Measurements from ENCODE around the gene MRPL28. TPM values are rescaled to one million over a fixed set of nuclear protein-coding genes. Genes with fewer than 3 reads are reported as not detected.

The MRPL28 gene
- total RNA-seq: 202 and 239 TPM in 2 replicates

DNA sequence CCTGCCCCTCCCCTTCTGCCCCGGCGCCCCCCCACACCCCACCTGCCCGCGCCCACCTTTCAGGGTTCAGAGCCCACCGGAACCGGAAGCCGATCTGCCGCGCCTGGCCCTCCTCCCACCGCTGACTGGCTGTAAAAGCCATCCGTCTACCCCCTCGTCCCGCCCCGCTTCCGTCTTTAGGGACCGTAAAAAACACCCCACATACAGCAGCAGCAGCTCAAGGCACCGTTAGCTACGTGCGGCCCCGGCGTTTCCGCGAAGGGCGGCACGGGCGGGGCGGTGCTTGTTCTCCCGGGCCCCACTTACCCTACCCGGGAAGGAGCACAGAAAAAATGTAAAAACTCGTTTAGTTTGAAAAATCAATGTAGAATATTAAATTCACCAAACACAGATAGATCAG lies at the start of gene MRPL28:
TSS of gene MRPL28 (minus strand) at position 96 of the 400 bp plus-strand sequence. CDS start 320 bp downstream, outside the sequence.

GRCh38 chr16:401468-402348 lies 31.4 kb upstream of the MRPL28 start, which contains the start of gene DECR2:
Gene DECR2, plus strand, starts transcription at chr16:401885. Its CDS starts 79 bp downstream, at chr16:401964.

GRCh38 chr16:397135-397661 lies 26.9 kb upstream of the MRPL28 start, which contains the start of gene NME4:
Gene NME4, plus strand, starts transcription at chr16:397199. Its CDS starts 24 bp downstream, at chr16:397223.

DNA sequence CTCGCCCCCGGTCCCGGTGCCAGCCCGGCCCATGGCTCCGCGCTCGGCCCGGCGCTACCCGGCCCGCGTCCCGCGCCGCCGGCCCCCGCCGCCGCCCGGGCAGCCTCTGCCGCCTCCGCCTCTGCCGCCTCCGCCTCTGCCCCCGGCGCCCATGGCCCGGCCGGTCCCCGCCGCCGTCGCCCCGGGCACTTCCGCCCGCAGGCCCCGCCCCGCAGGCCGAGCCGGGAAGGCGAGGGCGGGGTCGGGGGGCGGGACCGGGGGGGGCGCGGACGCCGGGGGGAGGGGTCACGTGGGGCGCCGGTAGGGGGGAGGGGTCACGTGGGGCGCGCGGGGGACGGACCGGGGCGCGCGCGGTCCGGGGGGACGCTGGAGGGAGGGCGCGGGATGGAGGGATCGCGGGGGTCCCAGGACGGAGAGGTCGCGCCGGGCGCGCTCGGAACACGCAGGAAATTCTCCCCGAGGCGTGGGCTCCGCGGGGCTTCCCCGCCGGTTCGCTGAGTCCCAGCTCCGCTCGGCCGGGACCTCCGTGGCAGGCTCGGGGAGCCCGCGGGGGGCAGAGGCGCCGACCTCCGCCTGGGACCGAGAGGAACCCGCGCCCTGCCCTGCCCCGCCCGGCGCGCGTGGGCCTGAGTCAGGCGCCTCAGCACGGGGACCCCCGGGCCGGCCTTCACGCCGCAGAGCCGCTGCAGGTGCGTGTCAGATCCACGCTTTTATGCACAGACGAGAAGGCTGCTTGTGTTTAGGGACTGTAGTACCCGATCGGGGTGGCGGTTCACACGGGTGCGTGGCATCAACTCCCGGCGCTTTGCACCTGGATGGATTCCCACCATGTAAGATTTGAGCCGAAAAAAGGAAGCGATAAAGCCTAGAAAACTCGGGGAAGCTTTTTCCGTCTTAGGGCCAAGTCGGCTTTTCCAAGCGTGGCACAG lies 11.7 kb upstream of the MRPL28 start, which contains the start of gene PGAP6:
TSS of gene PGAP6 (minus strand) at position 190 of the 929 bp plus-strand sequence. CDS start at position 33, 157 bp downstream.

GRCh38 chr16:352547-353403 lies 17.6 kb downstream of the MRPL28 start, which contains the start of gene AXIN1:
Gene AXIN1, minus strand, starts transcription at chr16:352723. Its CDS starts 5,698 bp downstream, at chr16:347025.

Other genes with a start within 250 kb of the MRPL28 start
- gene NPRL3, start 231.9 kb downstream of the MRPL28 start, total RNA-seq: 18.1 and 19.1 TPM in 2 replicates
- not detected in 2 replicates for gene HBZ, start 217.9 kb downstream of the MRPL28 start, total RNA-seq
- not detected in 2 replicates for gene HBM, start 204.6 kb downstream of the MRPL28 start, total RNA-seq
- gene HBA2, start 197.7 kb downstream of the MRPL28 start, total RNA-seq: not detected in 2 replicates
- gene HBA1, start 193.9 kb downstream of the MRPL28 start, total RNA-seq: not detected in 2 replicates
- gene HBQ1, start 190.1 kb downstream of the MRPL28 start, total RNA-seq: 0.78 and 2.2 TPM in 2 replicates
- 31.4 and 33.0 TPM in 2 replicates for gene LUC7L, start 141.1 kb downstream of the MRPL28 start, total RNA-seq
- gene FAM234A, start 135.7 kb downstream of the MRPL28 start, total RNA-seq: 53.9 and 60.4 TPM in 2 replicates
- 0.11 and 0.16 TPM in 2 replicates for gene RGS11, start 94.6 kb downstream of the MRPL28 start, total RNA-seq
- not detected in 2 replicates for gene ARHGDIG, start 89.9 kb downstream of the MRPL28 start, total RNA-seq
- gene PDIA2, start 87.4 kb downstream of the MRPL28 start, total RNA-seq: 0.47 TPM in 1 of 2 replicates, not detected in the other
- gene AXIN1, start 17.8 kb downstream of the MRPL28 start, total RNA-seq: 36.9 and 39.0 TPM in 2 replicates
- 25.7 and 51.8 TPM in 2 replicates for gene PGAP6, start 11.4 kb upstream of the MRPL28 start, total RNA-seq
- gene NME4, start 26.7 kb upstream of the MRPL28 start, total RNA-seq: 110 and 125 TPM in 2 replicates
- 17.3 and 17.9 TPM in 2 replicates for gene DECR2, start 31.3 kb upstream of the MRPL28 start, total RNA-seq
- gene RAB11FIP3, start 55.1 kb upstream of the MRPL28 start, total RNA-seq: 12.2 and 19.1 TPM in 2 replicates
- gene CAPN15, start 157.2 kb upstream of the MRPL28 start, total RNA-seq: 39.7 and 43.8 TPM in 2 replicates
- not detected in 2 replicates for gene PRR35, start 189.9 kb upstream of the MRPL28 start, total RNA-seq
- gene NHLRC4, start 196.5 kb upstream of the MRPL28 start, total RNA-seq: 0.11 and 0.16 TPM in 2 replicates
- gene PIGQ, start 199.4 kb upstream of the MRPL28 start, total RNA-seq: 19.8 and 27.6 TPM in 2 replicates
- gene RAB40C, start 219.5 kb upstream of the MRPL28 start, total RNA-seq: 18.1 and 19.2 TPM in 2 replicates